Measurements from ENCODE around the gene NVL. TPM values are rescaled to one million over a fixed set of nuclear protein-coding genes. Genes with fewer than 3 reads are reported as not detected.
"Not testable (repeated sequence)": the region's sequence is repeated elsewhere in the genome, so short reads cannot be mapped to it uniquely, and the experiment has no call there.

Gene NVL
- total RNA-seq, 2 donors from 2014 or later, result 29.5 to 40.3 TPM

DNA sequence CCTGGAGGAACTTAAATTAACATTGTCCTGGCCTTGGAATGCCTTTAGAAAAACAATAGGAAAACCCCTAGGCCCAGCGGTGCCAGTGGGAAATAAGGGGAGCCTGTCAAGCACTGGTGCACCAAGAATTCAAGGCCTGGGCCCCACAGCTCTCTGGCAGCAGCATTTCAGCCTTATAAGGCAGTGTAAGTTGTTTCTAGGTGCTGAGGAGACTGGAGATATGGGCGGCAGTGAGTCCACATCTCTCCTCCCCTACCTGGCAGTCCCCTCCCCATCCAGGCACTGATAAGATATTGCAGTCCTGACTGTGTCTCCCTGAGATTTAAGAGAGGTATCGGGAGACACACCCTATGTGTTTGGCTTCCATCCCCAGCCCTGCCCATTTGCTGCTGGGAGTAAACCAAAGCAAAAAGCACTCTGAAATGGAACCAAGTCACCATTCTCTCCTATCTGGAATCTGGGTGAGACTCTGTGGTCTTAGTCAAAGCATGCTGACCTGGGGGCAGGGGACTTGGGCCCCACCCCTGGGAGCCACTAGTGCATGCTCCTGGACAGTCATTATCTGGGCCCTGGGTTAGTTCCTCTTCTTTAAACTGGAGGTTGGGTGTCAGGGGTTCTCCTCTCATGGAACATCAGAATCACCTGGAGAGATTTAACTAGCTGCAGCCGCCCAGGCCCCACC, 116.4 kb downstream of the NVL start:
- ATAC-seq, result peak; percentile 78
- intact Hi-C loops (cut with DNase I, micrococcal nuclease), result no loop called here
- DNase-seq, result peak in 1 of 2 donors; percentile 27

DNA sequence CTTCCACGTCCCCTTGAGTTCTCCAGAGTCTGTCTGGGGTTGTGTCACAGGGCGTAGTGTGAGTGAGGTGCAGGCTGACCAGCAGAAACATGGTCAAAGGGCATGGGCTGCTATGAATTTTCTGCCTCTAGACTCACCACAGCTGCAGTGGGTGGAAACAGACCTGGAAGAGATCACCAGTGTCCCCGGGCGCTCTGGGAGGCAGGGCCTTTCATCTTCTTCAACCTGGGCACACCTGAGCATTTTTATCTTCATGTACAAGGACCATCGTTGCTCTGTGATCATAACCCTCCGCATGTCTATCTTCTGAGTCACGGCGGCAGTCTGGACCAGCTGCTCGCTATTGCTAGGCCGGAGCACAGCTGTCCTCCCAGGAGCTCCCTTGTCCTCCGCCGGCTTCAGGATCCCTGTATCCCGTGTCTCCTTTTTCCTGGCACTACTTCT, 117.3 kb downstream of the NVL start:
- intact Hi-C loops (cut with DNase I, micrococcal nuclease), result no loop called here
- peak; percentile 58 for ATAC-seq
- DNase-seq, result no peak

DNA sequence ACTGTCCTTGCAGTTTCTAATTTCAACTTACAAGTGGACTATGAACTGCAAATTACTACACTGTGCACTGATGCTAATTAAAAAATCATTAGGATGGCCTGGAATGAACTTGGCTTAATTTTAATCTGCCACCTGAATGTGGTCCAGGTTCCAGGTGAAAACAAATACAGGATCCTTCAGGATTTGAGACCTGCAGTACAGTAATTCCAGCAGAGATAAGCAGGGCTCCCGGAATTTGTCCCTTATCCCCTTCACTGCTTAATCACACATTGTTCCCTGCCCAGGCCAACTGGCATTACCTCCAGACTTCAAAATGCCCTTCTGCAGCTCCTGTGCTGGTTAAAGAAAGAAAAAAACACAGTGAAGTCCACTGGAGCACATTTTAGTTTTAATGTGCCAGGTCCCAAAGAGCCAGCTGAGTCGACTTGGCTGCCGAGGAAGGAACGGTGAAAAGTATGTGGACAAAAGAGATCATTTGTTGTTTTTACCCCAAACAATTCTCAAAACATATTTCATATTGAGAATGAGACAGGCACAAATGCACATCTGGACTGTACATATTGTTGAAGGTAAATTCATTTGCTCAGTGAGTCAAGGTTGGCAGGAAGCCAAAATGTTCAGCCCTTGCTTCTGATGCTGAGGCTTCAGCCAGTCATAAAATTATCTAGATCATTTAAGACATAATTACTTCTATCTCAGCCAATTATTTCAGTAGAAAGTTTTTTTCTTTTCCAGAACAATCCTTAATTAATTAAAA, 118.6 kb downstream of the NVL start:
- ATAC-seq (peak; percentile 72), DNase-seq (peak; percentile 46 to 50)
- intact Hi-C loops (cut with DNase I, micrococcal nuclease), result no loop called here

DNA sequence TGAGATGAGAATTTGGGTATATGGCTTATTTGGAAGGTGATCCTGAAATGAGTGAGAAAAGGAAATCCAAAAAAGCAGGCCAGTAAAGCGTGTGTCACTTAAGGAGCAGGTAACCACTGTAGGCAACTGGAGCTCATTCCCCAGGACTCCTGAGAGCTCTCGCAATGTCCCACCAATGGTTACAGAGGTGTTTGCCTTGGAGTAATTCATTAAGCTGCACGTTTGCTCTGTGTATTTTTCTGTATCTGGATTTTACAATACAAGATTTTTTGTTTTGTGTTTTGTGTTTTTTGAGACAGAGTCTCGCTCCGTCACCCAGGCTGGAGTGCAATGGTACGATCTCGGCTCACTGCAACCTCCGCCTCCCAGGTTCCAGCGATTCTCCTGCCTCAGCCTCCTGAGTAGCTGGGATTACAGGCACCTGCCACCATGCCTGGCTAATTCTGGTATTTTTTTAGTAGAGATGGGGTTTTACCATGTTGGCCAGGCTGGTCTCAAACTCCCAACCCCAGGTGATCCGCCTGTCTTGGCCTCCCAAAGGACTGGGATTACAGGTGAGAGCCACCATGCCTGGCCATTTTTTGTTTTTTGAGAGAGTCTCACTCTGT, 123.9 kb downstream of the NVL start:
- peak; percentile 52 for ATAC-seq
- DNase-seq; intact Hi-C loops (cut with DNase I, micrococcal nuclease): not testable (repeated sequence)

DNA sequence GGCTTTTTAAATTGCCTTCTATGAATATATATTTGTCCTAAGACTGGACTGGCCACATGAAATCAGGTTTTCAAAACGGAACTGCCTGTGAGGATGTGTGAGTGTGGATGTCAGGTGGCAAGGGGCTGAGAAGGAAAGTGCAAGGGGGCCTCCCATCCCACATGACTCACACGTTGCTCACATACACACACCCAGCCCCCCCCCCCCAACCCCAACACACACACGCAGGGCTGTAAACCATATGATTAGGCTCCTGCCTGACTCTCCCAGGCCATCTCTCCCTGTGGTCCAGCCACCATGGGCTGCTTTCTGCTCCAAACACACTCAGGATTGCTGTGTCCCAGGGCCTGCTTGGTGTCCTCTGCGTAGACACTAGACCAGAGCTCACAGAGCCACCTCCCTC, 124.5 kb downstream of the NVL start:
- ATAC-seq (peak; percentile 39), DNase-seq (no peak)
- intact Hi-C loops (cut with DNase I, micrococcal nuclease), result no loop called here

DNA sequence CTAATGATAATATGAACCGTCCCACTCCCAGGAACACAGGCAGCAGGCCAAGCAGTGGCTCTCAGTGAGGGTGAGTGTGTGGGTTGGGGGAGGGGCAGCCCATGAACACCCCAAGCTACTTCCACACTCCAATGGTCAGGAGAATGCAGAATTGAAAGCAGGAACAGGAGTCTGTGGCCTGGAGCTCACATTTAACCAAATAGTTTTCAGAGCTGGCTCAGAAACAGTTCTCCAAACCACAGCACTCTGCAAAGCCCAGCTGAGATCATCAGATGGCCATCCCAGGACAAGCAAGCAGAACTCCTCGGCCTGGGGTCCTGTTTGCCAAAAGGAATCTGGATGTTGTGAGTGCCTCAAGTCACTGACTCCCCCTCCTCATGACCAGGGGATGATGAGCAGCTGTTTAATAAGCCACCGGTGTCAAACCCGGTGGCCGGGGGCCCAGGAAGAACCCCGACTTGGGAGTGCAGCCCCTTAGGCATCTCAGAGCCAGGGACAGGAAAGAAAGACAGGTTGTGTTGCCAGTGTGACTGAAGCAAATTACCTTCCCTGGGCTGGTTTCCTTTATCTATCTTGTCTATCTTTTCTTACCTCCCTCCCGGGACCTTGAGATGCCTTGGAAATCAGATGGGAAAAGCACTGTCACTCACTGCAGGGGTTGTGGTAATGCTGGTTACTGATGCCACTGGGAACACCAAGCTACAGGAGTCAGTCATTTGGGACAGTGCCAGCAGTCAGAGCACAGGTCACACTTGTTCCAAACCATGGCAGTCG, 126.5 kb downstream of the NVL start:
- DNase-seq (peak; percentile 31 to 54), ATAC-seq (peak; percentile 33)

DNA sequence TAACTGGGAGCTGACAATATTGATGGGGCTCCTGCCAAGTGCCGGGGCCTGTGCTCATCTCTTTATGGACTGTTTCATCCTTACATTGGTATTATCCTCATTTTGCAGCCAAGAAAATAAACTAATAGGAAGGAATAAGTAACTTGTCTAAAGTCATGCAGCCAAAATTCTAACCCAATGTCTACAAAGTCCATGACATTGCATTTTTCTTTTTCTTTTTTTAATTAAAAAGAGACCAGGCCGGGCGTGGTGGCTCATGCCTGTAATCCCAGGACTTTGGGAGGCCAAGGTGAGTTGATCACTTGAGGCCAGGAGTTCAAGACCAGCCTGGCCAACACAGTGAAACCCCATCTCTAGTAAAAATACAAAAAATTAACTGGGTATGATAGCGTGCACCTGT, 128.1 kb downstream of the NVL start:
- intact Hi-C loops (cut with DNase I, micrococcal nuclease), result no loop called here
- DNase-seq (no peak), ATAC-seq (no peak)

More for the DNA sequence above, 126.5 kb downstream of the NVL start:
- intact Hi-C loops (cut with DNase I, micrococcal nuclease), result no loop called here

DNA sequence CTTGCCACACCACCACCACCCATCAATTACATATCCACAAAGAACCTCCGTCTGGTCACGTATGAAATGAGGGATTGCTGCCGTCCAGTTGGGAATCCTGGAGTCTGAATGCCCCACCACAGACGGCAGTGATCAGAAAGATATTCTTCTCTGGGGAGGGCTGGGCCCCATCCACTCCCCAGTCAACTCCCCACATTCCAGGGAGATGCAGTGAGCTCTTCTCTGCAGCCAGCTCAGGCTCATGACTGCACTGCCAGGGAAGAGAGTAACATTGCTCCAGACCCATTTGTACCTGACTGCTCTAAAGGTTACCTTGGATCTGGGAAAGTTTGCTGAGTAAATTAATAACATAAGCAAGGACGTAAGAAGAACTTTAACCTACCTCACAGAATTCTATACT, 128.6 kb downstream of the NVL start:
- ATAC-seq (no peak), DNase-seq (no peak)
- intact Hi-C loops (cut with DNase I, micrococcal nuclease), result no loop called here

DNA sequence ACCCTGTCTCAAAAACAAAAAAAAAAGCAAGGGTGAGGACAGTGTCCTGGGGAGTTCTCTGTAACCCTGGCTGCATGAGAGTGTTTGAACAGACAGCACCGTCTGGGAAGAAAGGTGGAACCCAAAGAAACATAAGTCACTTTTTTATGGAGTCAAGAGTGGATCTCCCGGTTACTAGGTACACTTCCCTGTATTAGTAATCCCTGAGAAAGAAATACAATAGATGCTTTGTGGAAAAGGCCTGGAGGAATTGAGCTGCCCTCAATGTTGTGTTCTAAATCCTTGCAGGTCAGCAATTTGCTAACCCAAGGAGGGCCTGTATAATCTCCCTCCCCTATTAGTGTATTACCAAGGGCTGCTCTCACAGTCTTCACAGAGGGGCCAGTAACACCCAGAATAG, 130.3 kb downstream of the NVL start:
- DNase-seq, result no peak
- intact Hi-C loops (cut with DNase I, micrococcal nuclease), result no loop called here
- peak; percentile 57 for ATAC-seq

DNA sequence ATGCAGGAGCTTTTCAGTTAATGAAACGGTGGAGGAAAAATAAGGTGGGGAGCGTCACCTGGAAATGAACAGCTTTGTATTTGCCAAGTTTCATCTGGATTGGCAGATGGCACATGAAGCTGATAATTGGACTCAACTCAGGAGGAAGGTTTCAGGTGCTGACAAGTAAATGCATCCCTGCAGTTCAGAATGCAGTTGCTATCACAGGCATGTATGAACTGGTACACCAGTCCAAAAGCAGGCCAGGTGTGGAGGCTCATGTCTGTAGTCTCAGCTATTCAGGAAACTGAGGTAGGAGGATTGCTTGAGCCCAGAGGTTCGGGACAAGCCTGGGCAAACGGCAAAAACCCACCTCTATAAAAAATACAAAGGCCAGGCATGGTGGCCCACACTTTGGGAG, 131.4 kb downstream of the NVL start:
- no peak for DNase-seq
- no peak for ATAC-seq
- intact Hi-C loops (cut with DNase I, micrococcal nuclease), result no loop called here

DNA sequence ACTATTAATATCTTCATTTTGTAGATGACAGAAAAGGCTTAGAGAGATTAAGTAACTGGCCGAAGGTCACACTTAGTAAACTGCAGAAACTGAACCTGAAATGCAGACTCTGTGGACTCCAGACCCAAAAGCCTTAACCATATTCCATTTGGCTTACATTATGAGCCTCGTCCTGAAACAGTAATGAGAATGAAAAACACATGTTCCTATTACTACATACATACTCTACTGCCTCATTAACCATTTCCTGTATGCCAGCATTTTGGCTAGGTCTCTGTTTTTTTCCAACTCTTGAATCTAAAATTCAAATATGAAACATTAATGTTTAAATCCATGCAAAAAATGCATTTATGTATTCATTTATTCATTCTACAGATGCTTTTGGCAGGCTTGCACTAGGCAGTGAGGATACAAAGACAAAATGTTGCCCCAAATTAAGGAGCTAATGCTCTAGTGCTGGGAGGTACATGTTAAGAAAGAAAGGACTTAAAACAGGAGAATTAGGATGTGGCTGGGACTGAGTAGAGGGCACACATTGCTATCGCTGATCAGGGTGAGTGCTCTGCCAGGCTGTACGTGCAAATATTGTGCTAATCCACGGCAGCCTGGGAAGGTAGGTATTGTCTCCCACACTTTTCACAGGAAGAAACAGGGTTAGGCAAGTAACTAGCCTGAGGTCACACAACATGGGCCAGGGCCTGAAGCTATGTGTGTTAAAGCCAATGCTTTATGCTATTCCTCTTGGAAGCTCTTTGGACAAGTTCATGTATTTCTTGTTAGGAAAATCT, 133.0 kb downstream of the NVL start:
- ATAC-seq (no peak), DNase-seq (no peak)
- intact Hi-C loops (cut with DNase I, micrococcal nuclease), result no loop called here

DNA sequence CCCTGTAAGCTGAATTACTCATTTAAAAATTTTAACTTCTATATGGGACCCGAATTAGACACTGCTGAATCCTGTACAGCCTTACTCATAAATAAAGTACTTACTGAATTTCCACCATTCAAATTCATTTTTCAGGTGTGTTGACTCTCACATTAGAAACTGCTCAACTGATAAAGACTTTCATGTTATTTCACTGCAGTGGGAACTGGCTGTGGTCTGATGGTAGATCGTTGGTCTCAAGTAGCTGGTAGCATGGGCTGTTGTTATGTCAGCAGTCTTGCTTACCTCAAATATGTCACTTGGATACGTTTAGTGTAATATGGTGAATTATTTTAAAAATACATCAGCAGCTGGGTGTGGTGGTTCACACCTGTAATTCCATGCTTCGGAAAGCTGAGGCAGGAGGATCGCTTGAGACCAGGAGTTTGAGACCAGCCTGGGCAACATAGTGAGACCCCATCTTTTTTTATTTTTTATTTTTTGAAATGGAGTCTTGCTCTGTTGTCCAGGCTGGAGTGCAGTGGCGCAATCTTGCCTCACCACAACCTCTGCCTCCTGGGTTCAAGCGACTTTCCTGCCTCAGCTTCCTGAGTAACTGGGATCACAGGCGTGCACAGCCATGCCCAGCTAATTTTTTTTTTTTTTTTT, 136.5 kb downstream of the NVL start:
- DNase-seq, result no peak
- no peak for ATAC-seq
- intact Hi-C loops (cut with DNase I, micrococcal nuclease), result no loop called here

DNA sequence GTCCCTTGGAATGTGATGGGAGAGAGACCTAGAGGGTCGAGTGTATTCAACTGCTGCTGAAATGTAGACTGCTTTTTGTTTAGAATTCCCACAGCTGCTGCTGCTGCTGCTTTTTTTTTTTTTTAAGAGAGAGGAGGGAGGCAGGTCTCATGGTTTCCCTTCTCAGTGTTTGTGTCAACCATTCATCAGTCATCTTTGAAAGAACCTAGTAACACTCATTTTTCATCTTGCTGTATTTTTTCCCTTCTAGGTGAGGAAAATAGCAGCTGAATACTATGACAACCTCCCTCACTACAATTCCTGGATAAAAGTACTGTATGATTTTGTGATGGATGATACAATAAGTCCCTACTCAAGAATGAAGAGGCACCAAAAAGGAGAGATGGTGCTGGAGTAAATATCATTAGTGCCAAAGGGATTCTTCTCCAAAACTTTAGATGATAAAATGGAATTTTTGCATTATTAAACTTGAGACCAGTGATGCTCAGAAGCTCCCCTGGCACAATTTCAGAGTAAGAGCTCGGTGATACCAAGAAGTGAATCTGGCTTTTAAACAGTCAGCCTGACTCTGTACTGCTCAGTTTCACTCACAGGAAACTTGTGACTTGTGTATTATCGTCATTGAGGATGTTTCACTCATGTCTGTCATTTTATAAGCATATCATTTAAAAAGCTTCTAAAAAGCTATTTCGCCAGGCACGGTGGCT, 137.7 kb downstream of the NVL start:
- intact Hi-C loops (cut with DNase I, micrococcal nuclease), result no loop called here
- no peak for DNase-seq
- no peak for ATAC-seq

DNA sequence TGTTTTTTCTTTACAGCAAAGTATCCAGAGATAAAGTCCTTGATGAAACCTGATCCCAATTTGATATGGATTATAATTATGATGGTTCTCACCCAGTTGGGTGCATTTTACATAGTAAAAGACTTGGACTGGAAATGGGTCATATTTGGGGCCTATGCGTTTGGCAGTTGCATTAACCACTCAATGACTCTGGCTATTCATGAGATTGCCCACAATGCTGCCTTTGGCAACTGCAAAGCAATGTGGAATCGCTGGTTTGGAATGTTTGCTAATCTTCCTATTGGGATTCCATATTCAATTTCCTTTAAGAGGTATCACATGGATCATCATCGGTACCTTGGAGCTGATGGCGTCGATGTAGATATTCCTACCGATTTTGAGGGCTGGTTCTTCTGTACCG, 140.4 kb downstream of the NVL start:
- ATAC-seq (no peak), DNase-seq (no peak)
- intact Hi-C loops (cut with DNase I, micrococcal nuclease), result no loop called here

DNA sequence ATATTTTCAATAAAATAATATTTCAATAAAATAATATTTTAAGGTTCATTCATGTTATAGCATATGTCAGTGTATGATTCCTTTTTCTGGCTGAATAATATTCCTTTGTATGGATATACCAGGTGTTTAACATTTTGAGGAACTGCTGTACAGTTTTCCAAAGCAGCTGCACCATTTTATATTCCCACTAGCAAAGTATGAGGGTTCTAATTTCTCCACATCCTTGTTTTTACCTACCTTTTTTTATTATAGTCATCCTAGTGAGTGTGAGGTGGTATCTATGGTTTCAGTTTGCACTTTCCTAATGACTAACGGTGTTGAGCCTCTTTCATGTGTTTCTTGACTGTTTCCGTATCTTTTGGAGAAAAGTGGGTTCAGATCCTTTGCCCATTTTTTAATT, 141.7 kb downstream of the NVL start:
- ATAC-seq (no peak), DNase-seq (no peak)
- intact Hi-C loops (cut with DNase I, micrococcal nuclease), result no loop called here

DNA sequence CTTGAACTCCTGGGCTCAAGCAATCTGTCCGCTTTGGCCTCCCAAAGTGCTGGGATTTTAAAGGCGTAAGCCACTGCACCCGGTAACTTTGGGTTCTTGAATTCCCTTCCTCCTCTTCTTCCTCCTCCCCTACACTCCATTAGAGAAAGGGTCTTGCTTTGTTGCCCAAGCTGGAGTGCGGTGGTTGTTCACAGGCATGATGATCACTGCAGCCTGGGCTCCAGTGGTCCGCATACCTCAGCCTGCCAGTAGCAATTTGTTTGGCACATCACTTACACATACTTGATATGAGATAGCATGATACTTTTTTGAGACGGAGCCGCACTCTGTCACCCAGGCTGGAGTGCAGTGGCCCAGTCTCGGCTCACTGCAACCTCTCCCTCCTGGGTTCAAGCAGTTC, 144.8 kb downstream of the NVL start:
- no peak for DNase-seq
- no peak for ATAC-seq
- intact Hi-C loops (cut with DNase I, micrococcal nuclease), result no loop called here

DNA sequence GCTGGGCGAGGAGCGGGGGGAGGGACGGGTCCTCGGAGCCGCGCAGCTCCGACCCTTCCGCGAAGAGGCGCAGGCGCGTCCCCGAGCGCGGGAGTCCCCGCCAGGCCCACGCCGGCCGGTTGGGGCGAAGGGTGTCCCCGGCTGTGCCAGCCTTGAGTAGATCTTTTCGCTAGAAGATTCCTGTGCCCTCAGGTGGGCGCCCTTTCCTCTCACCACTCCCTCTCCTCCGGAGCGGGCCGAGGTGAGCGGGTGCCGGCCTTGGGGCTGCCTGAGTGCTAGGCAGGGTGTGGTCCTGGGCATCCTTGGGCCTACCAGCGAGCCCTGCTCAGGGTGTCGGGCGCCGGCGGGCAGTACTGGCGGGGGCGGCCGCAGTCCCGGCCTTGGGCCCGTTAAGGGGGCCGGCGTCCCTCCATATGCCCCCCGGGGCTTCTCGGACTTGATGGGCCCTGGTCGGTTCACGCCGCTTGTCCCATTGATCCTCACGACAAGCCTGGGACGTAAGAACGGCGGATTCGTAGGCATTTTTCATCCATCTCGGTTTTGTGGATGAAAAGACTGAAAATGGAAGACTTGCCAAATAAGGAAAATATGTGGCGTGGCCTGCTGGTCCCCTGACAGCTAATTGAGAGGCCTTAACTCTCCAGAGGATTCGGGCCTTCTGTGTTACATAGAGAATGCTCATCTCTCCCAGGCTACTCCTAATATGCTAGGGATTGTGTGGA, 146.2 kb downstream of the NVL start:
- DNase-seq (peak; percentile 48 to 63), ATAC-seq (peak; percentile 65)
- intact Hi-C loops (cut with DNase I, micrococcal nuclease), result no loop called here

Measured in left colon (tissue), 2 donors.